Activated T-helper 1 cell treated with anti-CD3 and anti-CD28 coated beads, Interleukin-12 subunit alpha, Interleukin-12 subunit beta, Interleukin-2, Interleukin-4 antibody, amounts not matched to agents 30 ng/mL and 10 ng/mL and 1 ng/mL, durations not matched to agents 14 hours and 24 hours and 36 hours (primary cell): ENCODE results near the gene RAB39B. TPM values are rescaled to one million over a fixed set of nuclear protein-coding genes. Genes with fewer than 3 reads are reported as not detected.
A peak's percentile ranks its signal among the peaks of the same experiment; 100 is the strongest.
"Not testable (repeated sequence)": the region's sequence is repeated elsewhere in the genome, so short reads cannot be mapped to it uniquely, and the experiment has no call there.

Experiments used
- DNase-seq: peaks from one replicate; pipeline ENCODE4 v3.0.0; 2021; ENCODE audit warnings: low spot score
- H3K27ac Mint-ChIP-seq: one replicate; pipeline ENCODE4 v1.8.0; 2021; ENCODE audit warnings: mild to moderate bottlenecking, mixed read lengths
- H3K27me3 Mint-ChIP-seq: one replicate; pipeline ENCODE4 v1.8.0; 2022; ENCODE audit warnings: mild to moderate bottlenecking, moderate library complexity, mixed read lengths; ENCODE audit not compliant: insufficient read depth
- H3K36me3 Mint-ChIP-seq: one replicate; pipeline ENCODE4 v1.8.0; 2021; ENCODE audit warnings: low read depth, mixed read lengths
- H3K4me1 Mint-ChIP-seq: one replicate; pipeline ENCODE4 v1.8.0; 2021; ENCODE audit warnings: low read depth, mixed read lengths
- H3K4me3 Mint-ChIP-seq: one replicate; pipeline ENCODE4 v1.8.0; 2021; ENCODE audit warnings: mild to moderate bottlenecking, moderate library complexity, mixed read lengths
- H3K9me3 Mint-ChIP-seq: one replicate; pipeline ENCODE4 v1.8.0; 2021; ENCODE audit warnings: mixed read lengths
- intact Hi-C: fragments of 100-400 bp; cut with micrococcal nuclease; formaldehyde crosslinking; loops from one replicate; pipeline ENCODE4 v1.15.1; 2024
- total RNA-seq: library from RNA; stranded (reverse); gene quantifications from 2 replicates; pipeline ENCODE4 v1.2.3, GENCODE V29; 2022

The RAB39B gene
- total RNA-seq, 1 donor from 2014 or later = 11.4 TPM

DNA sequence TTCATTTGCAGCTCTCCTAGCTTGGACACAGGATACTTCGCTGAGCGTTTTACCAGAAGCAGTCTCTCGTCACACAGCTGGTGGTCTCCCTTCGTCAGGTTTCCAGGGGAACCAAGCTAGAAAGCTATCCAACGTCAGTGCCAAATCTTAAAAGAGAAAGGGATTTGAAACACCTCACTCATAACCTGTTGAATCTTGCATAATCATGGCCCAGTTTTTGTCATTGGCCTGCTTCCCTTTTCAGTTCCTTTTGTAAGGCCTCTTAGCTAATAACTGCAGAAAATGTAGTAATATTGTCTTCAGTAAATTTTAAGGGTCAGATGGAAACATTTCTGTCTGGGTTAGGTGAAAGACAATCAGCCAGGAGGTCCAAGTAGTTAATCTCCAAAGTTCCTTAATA lies 22.0 kb downstream of the RAB39B start:
- Mint-ChIP-seq H3K4me3 (no peak overlapping the region), H3K27ac (no peak overlapping the region), H3K27me3 (no peaks in the 10 kb centered on the region), H3K9me3 (no peaks in the 10 kb centered on the region), H3K36me3 (peaks cover 13% of the 10 kb centered on the region), H3K4me1 (no peaks in the 10 kb centered on the region)
- intact Hi-C loops = no loop called here
- DNase-seq = no peak

DNA sequence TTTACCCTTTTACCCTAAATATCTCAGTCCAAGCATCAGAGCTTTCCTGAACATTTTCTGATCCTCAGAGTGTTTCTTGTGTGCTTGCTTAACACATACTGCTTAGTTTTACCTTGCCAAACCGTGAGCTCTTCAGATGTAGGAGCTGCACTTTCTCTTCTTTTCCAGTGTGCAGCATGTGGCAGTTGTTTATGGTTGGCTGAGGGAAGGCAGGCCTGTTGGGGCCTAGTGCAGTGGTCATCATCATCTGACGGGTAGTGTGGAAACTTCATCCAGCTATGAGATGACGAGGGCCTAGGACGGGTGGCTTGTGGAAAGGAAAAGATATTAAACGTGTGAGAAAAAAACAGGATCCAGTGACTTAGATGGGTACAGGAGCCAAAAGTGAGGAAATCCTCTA lies 26.6 kb downstream of the RAB39B start:
- no peak overlapping the region for H3K4me3 Mint-ChIP-seq
- DNase-seq = no peak
- H3K36me3 Mint-ChIP-seq = peaks cover 28% of the 10 kb centered on the region
- intact Hi-C loops = no loop called here
- no peaks in the 10 kb centered on the region for H3K27me3 Mint-ChIP-seq
- H3K9me3 Mint-ChIP-seq = no peaks in the 10 kb centered on the region
- no peaks in the 10 kb centered on the region for H3K4me1 Mint-ChIP-seq
- no peak overlapping the region for H3K27ac Mint-ChIP-seq

DNA sequence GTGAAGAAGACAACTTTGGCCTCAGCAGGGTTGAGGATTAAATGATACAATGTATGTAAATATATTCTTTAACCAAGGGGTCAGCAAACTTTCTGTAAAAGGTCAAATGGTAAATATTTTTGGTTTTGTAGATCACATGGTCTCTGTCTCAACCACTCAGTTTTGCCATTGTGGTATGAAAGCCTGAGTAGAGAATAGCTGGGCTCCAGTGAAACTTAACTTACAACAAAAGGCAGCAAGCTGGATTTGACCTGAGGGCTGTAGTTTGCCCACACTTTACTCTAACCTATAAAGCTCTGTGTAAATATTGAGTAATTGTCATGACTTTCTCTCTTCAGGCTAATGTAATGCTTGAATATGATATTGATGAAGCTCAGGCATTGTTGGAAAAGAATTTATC lies 28.4 kb downstream of the RAB39B start:
- no peaks in the 10 kb centered on the region for H3K27me3 Mint-ChIP-seq
- no peak overlapping the region for H3K4me3 Mint-ChIP-seq
- H3K9me3 Mint-ChIP-seq = no peaks in the 10 kb centered on the region
- intact Hi-C loops = no loop called here
- DNase-seq = no peak
- no peak overlapping the region for H3K27ac Mint-ChIP-seq
- peaks cover 5% of the 10 kb centered on the region for H3K4me1 Mint-ChIP-seq
- peaks cover 34% of the 10 kb centered on the region for H3K36me3 Mint-ChIP-seq

DNA sequence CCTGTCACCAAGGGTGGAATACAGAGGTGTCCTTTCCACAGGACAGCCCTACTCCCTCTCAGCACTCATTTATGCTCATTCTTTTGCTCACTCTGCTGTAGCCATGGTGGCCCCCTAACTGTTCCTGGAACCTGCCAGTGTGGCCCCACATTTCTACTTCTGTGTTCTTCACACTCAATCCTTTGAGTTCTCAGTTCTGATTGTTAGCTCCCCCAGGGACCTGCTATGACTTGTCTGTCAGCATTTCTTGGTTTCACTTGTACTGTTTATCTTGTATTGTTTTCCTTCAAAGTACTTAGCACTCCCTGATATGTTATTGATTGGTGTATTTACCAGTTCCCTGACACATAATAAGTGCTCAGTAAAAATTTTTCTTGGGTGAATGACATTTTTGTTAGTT lies 33.1 kb downstream of the RAB39B start:
- Mint-ChIP-seq H3K4me1 (peaks cover 11% of the 10 kb centered on the region), H3K36me3 (peaks cover 30% of the 10 kb centered on the region), H3K4me3 (no peak overlapping the region), H3K27ac (peak overlapping the region; percentile 72), H3K9me3 (no peaks in the 10 kb centered on the region), H3K27me3 (no peaks in the 10 kb centered on the region)
- intact Hi-C loops = no loop called here
- no peak for DNase-seq

DNA sequence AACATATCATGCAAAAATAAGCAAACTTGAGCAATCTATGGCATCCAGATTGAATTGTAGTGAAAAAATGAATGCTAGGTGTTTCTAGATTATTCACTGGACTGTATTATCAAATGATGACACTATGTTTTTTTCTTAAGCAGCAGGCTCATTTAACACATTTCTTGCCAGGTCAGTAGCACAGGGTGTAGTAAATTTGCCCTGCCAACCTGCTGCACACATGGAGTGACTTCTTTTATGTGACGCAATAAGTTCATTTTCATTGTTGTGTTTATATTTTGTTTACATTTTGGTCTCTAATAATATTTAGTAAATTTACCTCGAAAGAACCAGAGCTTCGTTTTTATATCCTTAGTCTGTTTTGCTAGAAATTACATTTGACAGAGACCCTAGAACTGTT lies 38.5 kb downstream of the RAB39B start:
- Mint-ChIP-seq H3K27ac (no peak overlapping the region), H3K4me1 (peaks cover 10% of the 10 kb centered on the region), H3K4me3 (no peak overlapping the region), H3K36me3 (peaks cover 26% of the 10 kb centered on the region), H3K9me3 (no peaks in the 10 kb centered on the region), H3K27me3 (no peaks in the 10 kb centered on the region)
- no peak for DNase-seq
- intact Hi-C loops = no loop called here

DNA sequence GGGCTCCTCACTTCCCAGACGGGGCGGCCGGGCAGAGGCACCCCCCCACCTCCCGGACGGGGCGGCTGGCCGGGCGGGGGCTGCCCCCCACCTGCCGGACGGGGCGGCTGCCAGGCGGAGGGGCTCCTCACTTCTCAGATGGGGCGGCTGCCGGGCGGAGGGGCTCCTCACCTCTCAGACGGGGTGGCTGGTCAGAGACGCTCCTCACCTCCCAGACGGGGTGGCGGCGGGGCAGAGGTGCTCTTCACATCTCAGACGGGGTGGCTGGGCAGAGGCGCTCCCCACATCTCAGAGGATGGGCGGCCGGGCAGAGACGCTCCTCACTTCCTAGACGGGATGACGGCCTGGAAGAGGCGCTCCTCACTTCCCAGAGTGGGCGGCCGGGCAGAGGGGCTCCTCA lies 40.5 kb downstream of the RAB39B start:
- H3K4me3 Mint-ChIP-seq, DNase-seq, intact Hi-C loops, H3K9me3 Mint-ChIP-seq, H3K27ac Mint-ChIP-seq, H3K27me3 Mint-ChIP-seq: not testable (repeated sequence)
- Mint-ChIP-seq H3K4me1 (peaks cover 12% of the 10 kb centered on the region), H3K36me3 (peaks cover 22% of the 10 kb centered on the region)

DNA sequence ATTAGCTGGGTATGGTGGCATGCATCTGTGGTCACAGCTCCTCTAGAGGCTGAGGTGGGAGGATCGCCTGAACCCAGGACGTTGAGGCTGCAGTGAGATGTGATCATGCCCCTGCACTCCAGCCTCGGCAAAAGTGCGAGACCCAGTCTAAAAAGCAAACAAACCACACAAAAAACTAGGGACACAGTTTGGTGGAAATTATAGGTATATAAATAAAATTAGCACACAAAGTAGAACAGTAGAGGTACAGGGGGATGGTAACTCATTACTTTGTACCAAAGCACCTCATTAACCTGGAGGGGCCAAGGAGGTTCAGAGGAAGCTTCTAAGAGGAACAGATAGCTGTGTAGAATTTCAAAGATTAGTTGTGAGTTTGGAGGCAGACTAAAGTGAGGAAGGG lies 42.9 kb downstream of the RAB39B start:
- H3K4me3 Mint-ChIP-seq = no peak overlapping the region
- peaks cover 25% of the 10 kb centered on the region for H3K4me1 Mint-ChIP-seq
- H3K9me3 Mint-ChIP-seq = no peaks in the 10 kb centered on the region
- intact Hi-C loops = no loop called here
- no peaks in the 10 kb centered on the region for H3K27me3 Mint-ChIP-seq
- no peak overlapping the region for H3K27ac Mint-ChIP-seq
- peaks cover 23% of the 10 kb centered on the region for H3K36me3 Mint-ChIP-seq
- no peak for DNase-seq

DNA sequence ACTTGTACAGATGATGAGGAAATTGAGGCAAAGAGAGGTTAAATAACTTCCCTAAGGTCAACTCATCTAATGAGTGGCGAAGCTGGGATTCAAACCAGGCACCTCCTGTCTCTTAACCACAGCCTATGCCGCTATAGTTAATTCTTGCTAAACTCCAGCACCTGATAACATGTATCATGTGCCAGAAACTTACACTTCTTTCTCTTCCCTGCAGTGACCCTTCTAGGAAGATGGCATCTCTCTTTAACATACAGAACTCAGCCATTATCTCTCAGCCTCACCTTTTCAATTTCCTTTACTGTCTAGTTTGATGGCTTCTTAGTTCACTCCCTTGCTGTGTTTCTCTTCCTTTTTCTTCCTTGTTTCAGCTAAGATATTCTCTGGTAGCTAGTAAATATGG lies 45.5 kb downstream of the RAB39B start:
- Mint-ChIP-seq H3K4me3 (peak overlapping the region; percentile 70), H3K9me3 (no peaks in the 10 kb centered on the region), H3K36me3 (peaks cover 18% of the 10 kb centered on the region), H3K27me3 (no peaks in the 10 kb centered on the region), H3K27ac (no peak overlapping the region), H3K4me1 (peaks cover 25% of the 10 kb centered on the region)
- no peak for DNase-seq
- intact Hi-C loops = loop anchor here (5.0 kb wide), 2 partner anchors 126 to 394 kb away; partner anchors contain the start of genes SPRY3 and TMLHE

DNA sequence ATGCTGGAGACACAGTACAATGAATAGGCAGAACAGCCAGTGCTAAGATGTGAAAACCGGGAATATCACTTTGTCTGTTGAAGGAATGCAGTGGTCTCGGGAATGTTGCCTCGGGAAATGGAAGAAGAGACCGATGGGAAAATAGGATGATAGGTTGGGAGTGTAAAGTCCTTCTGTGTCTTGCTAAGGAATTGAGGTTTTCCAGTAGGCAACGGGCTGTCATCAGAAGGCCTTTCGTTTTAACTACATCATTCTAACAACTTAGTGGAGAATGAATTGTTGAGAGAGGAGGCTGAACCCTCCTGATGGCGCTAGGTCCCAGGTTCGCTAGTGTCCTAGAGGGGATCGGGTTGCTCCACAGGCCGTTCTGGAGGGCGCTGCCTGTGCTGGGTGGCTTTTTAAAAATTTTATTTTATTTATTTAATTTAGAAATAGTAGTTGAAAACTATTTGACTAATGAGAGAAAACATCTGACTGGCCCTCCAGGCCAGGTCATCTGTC lies 47.3 kb downstream of the RAB39B start:
- Mint-ChIP-seq H3K36me3 (peaks cover 12% of the 10 kb centered on the region), H3K9me3 (no peaks in the 10 kb centered on the region), H3K27me3 (no peaks in the 10 kb centered on the region), H3K27ac (peak overlapping the region; percentile 93), H3K4me1 (peaks cover 25% of the 10 kb centered on the region), H3K4me3 (peak overlapping the region; percentile 96)
- no peak for DNase-seq
- intact Hi-C loops = loop anchor here (1.0 to 5.0 kb wide), 9 partner anchors 28 to 664 kb away; partner anchors contain the start of genes BRCC3, CMC4, FUNDC2 and MTCP1

DNA sequence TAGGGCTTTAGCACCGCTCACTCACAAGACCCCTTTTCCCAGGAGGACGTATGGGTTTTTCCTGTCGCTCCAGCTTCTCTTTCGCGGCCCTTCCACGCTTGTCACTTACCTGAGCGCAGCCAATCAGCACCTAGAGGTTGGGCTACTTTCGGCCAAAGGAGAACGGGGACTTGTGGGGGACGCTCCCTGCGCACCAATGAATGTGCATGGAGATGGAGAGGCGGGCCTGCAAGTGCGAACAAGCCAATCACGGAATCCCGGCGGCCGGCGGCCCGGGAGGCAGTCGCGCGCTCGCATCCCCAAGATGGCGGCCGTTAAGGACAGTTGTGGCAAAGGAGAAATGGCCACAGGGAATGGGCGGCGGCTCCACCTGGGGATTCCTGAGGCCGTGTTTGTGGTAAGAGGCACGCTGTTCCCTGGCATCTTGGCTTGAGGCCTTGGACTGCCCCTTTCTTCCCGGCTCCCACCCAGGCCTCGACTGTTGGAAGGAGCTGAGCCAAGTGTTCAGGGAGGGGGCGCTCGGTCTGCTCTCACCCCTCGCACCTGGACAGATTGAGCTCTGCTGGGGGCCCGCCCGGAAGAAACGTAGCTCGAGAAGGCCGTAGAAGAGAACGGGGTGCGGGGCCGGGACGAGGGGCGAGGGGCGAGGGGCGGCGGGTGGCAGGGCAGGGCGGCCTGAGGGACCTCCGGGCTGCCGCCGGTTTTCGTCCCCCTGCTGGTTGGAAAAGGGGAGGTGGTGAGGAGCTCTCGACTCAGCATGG lies 47.9 kb downstream of the RAB39B start, which contains the start of gene VBP1:
Gene VBP1 (plus strand): TSS at position 282 of the 761 bp plus-strand sequence. CDS start 23 bp downstream, at position 305.
- Mint-ChIP-seq H3K9me3 (no peaks in the 10 kb centered on the region), H3K4me1 (peaks cover 20% of the 10 kb centered on the region), H3K27me3 (no peaks in the 10 kb centered on the region), H3K36me3 (peaks cover 7% of the 10 kb centered on the region), H3K4me3 (peak within 1 kb of the TSS; percentile 96), H3K27ac (peak within 1 kb of the TSS; percentile 93)
- peak; percentile 84 for DNase-seq
- intact Hi-C loops = loop anchor here (1.0 to 5.0 kb wide), 9 partner anchors 28 to 664 kb away; partner anchors contain the start of genes BRCC3, CMC4, FUNDC2 and MTCP1

DNA sequence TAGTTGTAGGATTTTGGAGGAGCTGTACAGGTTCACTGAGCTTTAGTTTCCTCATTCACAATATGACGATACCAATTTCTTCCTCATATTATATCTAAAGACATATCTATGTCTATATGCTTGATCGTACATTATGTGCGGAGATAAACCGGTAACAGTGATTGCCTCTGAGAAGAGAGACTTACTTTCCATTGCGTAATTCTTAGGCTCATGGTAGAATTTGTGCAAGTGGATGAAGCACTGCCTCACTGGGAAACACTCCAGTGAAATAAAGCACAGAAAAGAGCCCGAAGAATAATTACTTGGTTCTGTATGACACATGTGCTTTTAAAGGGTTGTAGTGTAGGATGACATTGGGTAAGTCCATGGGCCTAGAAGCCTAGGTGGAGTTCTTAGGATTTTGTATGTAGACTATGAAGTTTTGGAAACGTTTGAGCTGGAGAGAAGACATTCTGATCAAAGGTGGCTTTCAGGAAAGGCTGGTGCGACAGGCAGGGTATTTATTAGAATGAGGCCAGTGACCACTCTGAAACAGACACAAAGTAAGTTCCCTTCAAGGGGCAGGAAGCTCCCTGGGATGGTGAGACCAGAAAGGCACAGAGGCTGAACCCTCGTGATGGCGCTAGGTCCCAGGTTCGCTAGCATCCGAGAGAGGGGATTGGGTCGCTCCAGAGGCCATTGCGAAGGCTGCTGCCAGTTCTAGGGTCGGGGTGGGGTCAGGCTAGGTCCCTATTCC lies 48.7 kb downstream of the RAB39B start:
- Mint-ChIP-seq H3K36me3 (peaks cover 7% of the 10 kb centered on the region), H3K4me1 (peaks cover 20% of the 10 kb centered on the region), H3K27me3 (no peaks in the 10 kb centered on the region), H3K27ac (peak overlapping the region; percentile 93), H3K4me3 (peak overlapping the region; percentile 96), H3K9me3 (no peaks in the 10 kb centered on the region)
- intact Hi-C loops = loop anchor here (1.0 to 5.0 kb wide), 9 partner anchors 27 to 665 kb away; partner anchors contain the start of genes BRCC3, CMC4, FUNDC2 and MTCP1
- DNase-seq = no peak

DNA sequence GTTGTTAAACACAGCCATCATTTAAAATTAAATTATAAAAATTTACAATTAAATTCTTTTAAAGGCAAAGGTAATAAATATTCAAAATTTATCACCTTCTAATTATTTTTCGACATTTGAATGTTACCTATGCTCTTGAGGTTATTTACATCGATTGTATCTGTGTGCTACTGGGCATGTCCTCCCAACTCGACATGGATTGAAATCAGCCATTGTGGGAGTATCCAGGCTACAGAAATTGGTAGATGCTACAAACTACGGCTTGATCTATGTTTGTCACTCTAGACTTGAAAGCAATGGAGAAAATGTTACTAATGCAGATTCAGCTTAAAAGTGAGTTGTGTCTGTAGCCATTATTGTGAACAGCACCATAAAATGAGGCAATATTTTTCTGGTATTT lies 50.6 kb downstream of the RAB39B start:
- intact Hi-C loops = no loop called here
- H3K27ac Mint-ChIP-seq = no peak overlapping the region
- no peaks in the 10 kb centered on the region for H3K27me3 Mint-ChIP-seq
- H3K9me3 Mint-ChIP-seq = no peaks in the 10 kb centered on the region
- peaks cover 3% of the 10 kb centered on the region for H3K36me3 Mint-ChIP-seq
- H3K4me3 Mint-ChIP-seq = no peak overlapping the region
- H3K4me1 Mint-ChIP-seq = peaks cover 13% of the 10 kb centered on the region
- DNase-seq = no peak

DNA sequence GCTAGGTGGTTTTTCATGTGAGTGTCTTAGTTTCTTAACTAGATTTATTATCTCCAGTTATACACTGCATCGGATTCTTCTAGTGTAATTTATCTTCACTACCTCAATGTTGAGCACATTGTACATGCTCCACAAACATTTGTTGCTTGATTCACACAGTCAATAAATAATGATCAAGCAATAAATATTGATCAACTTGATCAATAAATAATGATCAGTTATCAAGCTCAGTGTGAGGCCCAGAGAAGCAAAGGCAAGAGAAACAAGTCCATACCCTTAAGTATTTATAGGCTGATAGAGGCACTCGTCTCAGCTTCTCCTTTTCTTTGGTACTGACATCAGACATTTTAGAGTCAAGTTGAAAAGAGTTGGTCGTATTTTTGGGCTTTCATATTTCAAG lies 53.1 kb downstream of the RAB39B start:
- H3K27ac Mint-ChIP-seq = no peak overlapping the region
- no peak for DNase-seq
- H3K36me3 Mint-ChIP-seq = no peaks in the 10 kb centered on the region
- H3K27me3 Mint-ChIP-seq = no peaks in the 10 kb centered on the region
- H3K4me1 Mint-ChIP-seq = no peaks in the 10 kb centered on the region
- H3K9me3 Mint-ChIP-seq = no peaks in the 10 kb centered on the region
- H3K4me3 Mint-ChIP-seq = no peak overlapping the region
- intact Hi-C loops = no loop called here
